Trophoblast cell (in vitro differentiated cells and primary cell): Measurements from ENCODE around the gene KCNQ1.

Source experiments
- DNase-seq, 2 donors: peaks; one replicate each; pipeline ENCODE4 v3.0.0-alpha.2; 2016
- H2AFZ ChIP-seq: 2 replicates; pipeline ENCODE4 v1.6.1; 2013; ENCODE audit warnings: low read length, moderate library complexity, mild to moderate bottlenecking; ENCODE audit not compliant: insufficient read depth, poor library complexity
- H2AK5ac ChIP-seq: 2 replicates; pipeline ENCODE4 v1.6.1; 2013; ENCODE audit warnings: mild to moderate bottlenecking, low read length
- H2BK120ac ChIP-seq: 2 replicates; pipeline ENCODE4 v1.6.1; 2013; ENCODE audit warnings: low read length, mild to moderate bottlenecking, moderate library complexity; ENCODE audit not compliant: insufficient read depth, poor library complexity
- H2BK12ac ChIP-seq: 2 replicates; pipeline ENCODE4 v1.6.1; 2013; ENCODE audit warnings: mild to moderate bottlenecking, low read length, moderate library complexity
- H2BK5ac ChIP-seq: 2 replicates; pipeline ENCODE4 v1.6.1; 2013; ENCODE audit warnings: low read length, low read depth, moderate library complexity, mild to moderate bottlenecking; ENCODE audit not compliant: poor library complexity
- H3K14ac ChIP-seq: 2 replicates; pipeline ENCODE4 v1.6.1; 2013; ENCODE audit warnings: mild to moderate bottlenecking, low read length
- H3K18ac ChIP-seq: 2 replicates; pipeline ENCODE4 v1.6.1; 2013; ENCODE audit warnings: mild to moderate bottlenecking, low read length
- H3K23ac ChIP-seq: 2 replicates; pipeline ENCODE4 v1.6.1; 2013; ENCODE audit warnings: low read length
- H3K27ac ChIP-seq: 2 replicates; pipeline ENCODE4 v1.5.1; 2013; ENCODE audit warnings: low read depth, mild to moderate bottlenecking, inconsistent platforms, low read length, moderate library complexity
- H3K27me3 ChIP-seq: 2 replicates; pipeline ENCODE4 v1.6.1; 2013; ENCODE audit warnings: inconsistent platforms, mild to moderate bottlenecking, low read length, moderate library complexity; ENCODE audit not compliant: insufficient read depth
- H3K36me3 ChIP-seq, 2 experiments: 1 replicate in 1 of 2; 2 replicates in 1 of 2; pipeline ENCODE4 v1.6.1; 2013; ENCODE audit warnings: low read length in 2 of 2, mild to moderate bottlenecking in 2 of 2, moderate library complexity in 1 of 2; ENCODE audit not compliant: insufficient read depth in 2 of 2, control insufficient read depth in 1 of 2
- H3K4ac ChIP-seq: 2 replicates; pipeline ENCODE4 v1.6.1; 2013; ENCODE audit warnings: low read depth, mild to moderate bottlenecking, low read length, moderate library complexity
- H3K4me1 ChIP-seq, 2 experiments: 1 replicate in 1 of 2; 2 replicates in 1 of 2; pipeline ENCODE4 v1.6.1; 2013; ENCODE audit warnings: low read length in 2 of 2, mild to moderate bottlenecking in 2 of 2, moderate library complexity in 1 of 2; ENCODE audit not compliant: insufficient read depth in 2 of 2, control insufficient read depth in 1 of 2
- H3K4me2 ChIP-seq: 2 replicates; pipeline ENCODE4 v1.6.1; 2013; ENCODE audit warnings: inconsistent platforms, mild to moderate bottlenecking, low read length, moderate library complexity
- H3K4me3 ChIP-seq: 2 replicates; pipeline ENCODE4 v1.5.1; 2013; ENCODE audit warnings: mild to moderate bottlenecking, low read depth, low read length, inconsistent platforms
- H3K79me1 ChIP-seq: one replicate; pipeline ENCODE4 v1.6.1; 2013; ENCODE audit warnings: low read length
- H3K79me2 ChIP-seq: 2 replicates; pipeline ENCODE4 v1.6.1; 2013; ENCODE audit warnings: low read length, mild to moderate bottlenecking; ENCODE audit not compliant: control insufficient read depth, insufficient read depth, poor library complexity
- H3K9ac ChIP-seq: 2 replicates; pipeline ENCODE4 v1.6.1; 2013; ENCODE audit warnings: mild to moderate bottlenecking, low read length
- H3K9me3 ChIP-seq: 2 replicates; pipeline ENCODE4 v1.6.1; 2013; ENCODE audit warnings: low read depth, mild to moderate bottlenecking, control low read depth, inconsistent platforms, low read length; ENCODE audit not compliant: insufficient read depth
- H4K12ac ChIP-seq: 2 replicates; pipeline ENCODE4 v1.6.1; 2013; ENCODE audit warnings: low read depth, mild to moderate bottlenecking, low read length, moderate library complexity
- H4K8ac ChIP-seq: 2 replicates; pipeline ENCODE4 v1.6.1; 2013; ENCODE audit warnings: low read depth, mild to moderate bottlenecking, low read length, moderate library complexity
- H4K91ac ChIP-seq: one replicate; pipeline ENCODE4 v1.6.1; 2013; ENCODE audit warnings: low read depth, mild to moderate bottlenecking, low read length, moderate library complexity
- WGBS: extraction: QIAGEN DNeasy Blood & Tissue Kit; methylation state at CpG from one replicate; pipeline ENCODE4 v1.1.7; 2013; ENCODE audit warnings: missing lambda C conversion rate; ENCODE audit not compliant: insufficient read length, insufficient coverage; ENCODE audit errors: extremely low coverage; 5-methylcytosine and 5-hydroxymethylcytosine counted together

KCNQ1 gene

DNA sequence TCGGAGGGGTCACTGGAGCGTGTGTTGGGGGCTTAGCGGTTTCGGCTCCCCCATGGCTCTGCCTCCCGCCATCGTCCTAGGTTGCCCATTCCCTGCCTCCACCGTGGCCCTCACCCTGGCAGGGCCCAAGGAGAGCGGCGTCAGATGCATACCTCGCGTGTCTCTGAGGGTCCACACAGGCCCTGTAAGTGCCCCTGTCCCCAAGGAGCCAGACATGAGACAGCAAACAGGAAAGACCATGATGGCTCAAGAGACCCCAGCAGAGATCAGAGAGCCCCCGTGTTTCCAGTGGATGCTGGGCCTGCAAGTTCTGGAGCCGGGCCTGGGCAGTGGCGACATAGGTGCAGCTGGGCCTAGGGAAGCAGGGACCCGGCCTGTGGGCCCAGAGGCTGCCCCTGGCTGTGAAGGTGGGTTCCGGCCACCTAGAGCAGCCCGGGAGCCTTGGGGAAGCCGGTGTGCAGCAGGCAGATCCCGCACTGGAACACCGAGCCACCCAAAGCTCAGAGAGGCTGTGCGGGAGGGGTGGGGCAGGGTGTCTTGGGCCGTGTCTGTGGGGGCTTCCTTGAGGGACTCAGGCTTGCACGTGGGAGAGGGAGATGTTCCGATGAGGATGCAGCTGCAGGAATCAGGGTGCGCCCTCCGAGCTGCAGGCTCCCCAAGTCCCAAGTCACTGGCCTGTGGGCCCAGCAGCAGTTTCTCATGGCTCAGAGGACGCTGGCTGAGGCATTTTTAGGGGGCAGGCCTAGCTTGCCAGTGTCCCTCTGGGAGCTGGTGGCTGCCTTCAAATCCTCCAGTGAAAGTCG is 128.6 kb downstream of the KCNQ1 start:
- Histone ChIP-seq H3K4me2 (no peak overlapping the region), H3K14ac (no peak overlapping the region), H2BK120ac (no peak overlapping the region), H2AFZ (no peak overlapping the region), H2AK5ac (no peak overlapping the region), H3K9ac (no peak overlapping the region), H3K18ac (no peak overlapping the region), H3K79me2 (no peaks in the 10 kb centered on the region), H4K8ac (no peak overlapping the region), H3K23ac (no peak overlapping the region), H3K79me1 (no peaks in the 10 kb centered on the region), H4K12ac (no peak overlapping the region), H3K4me3 (no peak overlapping the region), H3K27ac (no peak overlapping the region), H2BK5ac (no peak overlapping the region), H3K9me3 (peaks cover 16% of the 10 kb centered on the region), H2BK12ac (no peak overlapping the region), H3K27me3 (no peaks in the 10 kb centered on the region), H3K4me1 (no peaks in the 10 kb centered on the region), H4K91ac (no peak overlapping the region), H3K4ac (no peak overlapping the region), H3K36me3 (no peaks in the 10 kb centered on the region)
- WGBS, result no CpG with 5 or more reads among the region's 28 CpGs
- DNase-seq, result no peak

DNA sequence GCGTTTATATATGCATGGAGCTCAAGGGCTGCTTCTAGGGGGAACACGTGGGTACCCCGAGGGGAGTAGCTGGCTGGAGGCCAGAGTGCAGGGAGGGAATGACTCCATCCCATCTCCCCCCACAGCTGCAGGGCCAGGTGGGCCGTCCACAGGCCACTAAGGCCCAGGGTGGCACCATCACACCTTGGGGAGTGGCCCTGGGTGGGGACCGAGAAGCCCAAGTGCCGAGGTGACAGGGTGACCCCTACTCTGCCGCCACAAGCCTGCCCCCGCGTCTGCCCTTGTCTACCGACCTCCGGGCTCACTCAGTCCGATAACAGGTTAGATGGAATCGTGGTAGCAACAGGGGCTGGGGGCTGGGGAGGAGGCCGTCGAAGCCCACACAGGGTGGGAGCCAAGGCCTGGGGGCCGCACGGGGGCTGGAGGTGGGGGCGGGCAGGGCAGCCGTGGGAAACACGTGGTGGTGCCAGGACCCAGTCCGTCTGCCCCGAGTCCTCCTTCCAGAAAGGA is 129.3 kb downstream of the KCNQ1 start:
- H3K4me2 ChIP-seq, result no peak overlapping the region
- no peak overlapping the region for H2AFZ ChIP-seq
- no peak overlapping the region for H3K4ac ChIP-seq
- H3K14ac ChIP-seq, result no peak overlapping the region
- peaks cover under 1% of the 10 kb centered on the region in 2 experiments for H3K4me1 ChIP-seq
- no peak overlapping the region for H2BK12ac ChIP-seq
- no peak overlapping the region for H4K12ac ChIP-seq
- no peak overlapping the region for H2BK120ac ChIP-seq
- H3K79me2 ChIP-seq, result no peaks in the 10 kb centered on the region
- peaks cover 16% of the 10 kb centered on the region for H3K9me3 ChIP-seq
- H2BK5ac ChIP-seq, result no peak overlapping the region
- no peaks in the 10 kb centered on the region for H3K27me3 ChIP-seq
- no peak overlapping the region for H3K23ac ChIP-seq
- H3K79me1 ChIP-seq, result no peaks in the 10 kb centered on the region
- no peak overlapping the region for H3K9ac ChIP-seq
- no peak overlapping the region for H4K8ac ChIP-seq
- H3K36me3 ChIP-seq, result no peaks in the 10 kb centered on the region
- H4K91ac ChIP-seq, result no peak overlapping the region
- DNase-seq, result no peak
- no peak overlapping the region for H3K27ac ChIP-seq
- H2AK5ac ChIP-seq, result no peak overlapping the region
- no peak overlapping the region for H3K4me3 ChIP-seq
- WGBS, result no CpG with 5 or more reads among the region's 22 CpGs
- H3K18ac ChIP-seq, result no peak overlapping the region

DNA sequence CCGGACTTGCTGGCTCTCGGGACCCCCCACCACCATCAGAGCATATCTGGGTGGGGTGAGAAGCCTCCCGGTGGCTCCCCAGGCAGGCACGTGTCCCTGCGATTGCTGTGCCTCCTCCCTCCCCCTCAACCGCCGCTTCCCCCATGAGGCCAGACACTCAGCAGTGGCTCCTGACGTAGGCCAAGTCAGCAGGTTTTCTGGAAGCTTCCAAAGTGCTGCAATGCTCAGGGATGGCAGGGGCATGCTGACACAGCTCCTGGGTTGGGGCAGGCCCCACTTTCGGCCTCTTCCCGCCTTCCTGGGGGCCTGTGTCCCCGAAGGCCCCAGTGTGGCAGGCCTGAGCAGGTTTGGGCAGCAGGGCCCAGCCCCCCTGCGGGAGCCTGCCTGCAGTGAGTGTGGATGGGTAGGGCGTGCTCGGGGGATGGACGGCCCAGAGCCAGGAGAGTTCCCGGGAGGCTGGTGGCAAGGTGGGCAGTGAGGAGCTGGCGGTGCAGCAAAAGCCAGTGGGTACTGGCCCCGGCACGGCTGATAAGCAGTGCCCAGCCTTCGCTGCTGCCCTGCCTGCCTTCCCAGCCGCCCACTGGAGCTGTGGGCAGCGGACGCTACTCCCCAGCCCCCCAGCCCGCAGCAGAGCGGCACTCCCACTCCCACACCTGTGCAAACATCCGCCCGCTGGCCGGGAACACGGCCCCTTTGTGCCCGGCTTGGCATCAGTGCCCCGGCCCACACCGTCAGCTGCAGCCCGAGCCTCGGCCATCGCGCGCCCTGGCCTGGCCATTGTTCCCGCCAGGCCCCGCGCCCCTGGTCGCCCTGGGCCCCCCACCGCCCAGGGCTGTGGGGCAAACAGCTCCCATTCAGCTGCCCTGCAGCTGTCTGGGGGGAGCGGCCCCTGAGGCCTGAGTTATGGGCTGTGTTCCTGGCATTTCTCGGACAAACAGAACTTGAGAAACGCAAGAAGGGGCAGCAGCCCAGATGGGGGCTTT is 130.0 kb downstream of the KCNQ1 start:
- Histone ChIP-seq H3K4me2 (no peak overlapping the region), H3K27ac (no peak overlapping the region), H3K18ac (no peak overlapping the region), H3K4me1 (peaks cover 2 to 3% of the 10 kb centered on the region in 2 experiments), H3K79me2 (no peaks in the 10 kb centered on the region), H2AK5ac (no peak overlapping the region), H2BK12ac (no peak overlapping the region), H3K14ac (no peak overlapping the region), H3K79me1 (no peaks in the 10 kb centered on the region), H3K27me3 (no peaks in the 10 kb centered on the region), H4K12ac (no peak overlapping the region), H3K4ac (no peak overlapping the region), H3K36me3 (no peaks in the 10 kb centered on the region), H2BK5ac (no peak overlapping the region), H3K23ac (no peak overlapping the region), H4K8ac (no peak overlapping the region), H3K9ac (no peak overlapping the region), H3K9me3 (peaks cover 16% of the 10 kb centered on the region), H2BK120ac (no peak overlapping the region), H4K91ac (no peak overlapping the region), H3K4me3 (no peak overlapping the region), H2AFZ (no peak overlapping the region)
- DNase-seq, result no peak
- WGBS, result no CpG with 5 or more reads among the region's 45 CpGs

DNA sequence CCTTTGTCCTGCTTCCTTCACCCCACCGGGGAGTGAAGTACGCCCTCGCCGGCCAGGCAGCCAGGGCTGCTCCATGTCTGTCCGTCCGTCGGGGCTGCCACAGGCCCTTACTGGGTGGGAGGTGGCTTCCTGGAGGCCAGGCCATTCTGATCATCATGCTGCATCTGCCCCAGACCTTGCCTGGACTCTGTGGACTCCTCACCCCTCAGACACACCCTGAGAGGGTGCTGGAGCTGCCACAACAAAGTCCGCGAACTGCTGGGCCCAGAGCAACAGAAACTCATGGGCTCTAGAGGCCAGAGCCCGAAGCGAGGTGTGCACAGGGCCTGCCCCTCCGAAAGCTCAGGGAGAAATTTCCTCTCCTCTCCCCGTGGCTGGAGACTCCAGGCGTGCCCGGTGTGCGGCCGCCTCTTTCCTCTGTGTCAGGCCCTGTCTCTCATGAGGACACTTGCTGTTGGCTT is 130.8 kb downstream of the KCNQ1 start:
- H3K4me2 ChIP-seq, result no peak overlapping the region
- WGBS, result no CpG with 5 or more reads among the region's 17 CpGs
- no peak for DNase-seq
- H4K12ac ChIP-seq, result no peak overlapping the region
- no peak overlapping the region for H2AFZ ChIP-seq
- H3K14ac ChIP-seq, result no peak overlapping the region
- H3K9me3 ChIP-seq, result peaks cover 12% of the 10 kb centered on the region
- no peak overlapping the region for H4K8ac ChIP-seq
- H3K4ac ChIP-seq, result no peak overlapping the region
- no peak overlapping the region for H3K18ac ChIP-seq
- H2BK12ac ChIP-seq, result no peak overlapping the region
- no peak overlapping the region for H3K27ac ChIP-seq
- no peaks in the 10 kb centered on the region for H3K27me3 ChIP-seq
- H3K23ac ChIP-seq, result no peak overlapping the region
- no peak overlapping the region for H2AK5ac ChIP-seq
- H3K9ac ChIP-seq, result no peak overlapping the region
- H3K79me1 ChIP-seq, result no peaks in the 10 kb centered on the region
- no peaks in the 10 kb centered on the region for H3K79me2 ChIP-seq
- H3K4me1 ChIP-seq, result peaks cover 2 to 3% of the 10 kb centered on the region in 2 experiments
- H3K4me3 ChIP-seq, result no peak overlapping the region
- H2BK120ac ChIP-seq, result no peak overlapping the region
- no peaks in the 10 kb centered on the region for H3K36me3 ChIP-seq
- no peak overlapping the region for H4K91ac ChIP-seq
- no peak overlapping the region for H2BK5ac ChIP-seq
